ENCODE measurements around the gene LPIN3. TPM values are rescaled to one million over a fixed set of nuclear protein-coding genes. Genes with fewer than 3 reads are reported as not detected.

The LPIN3 gene
- total RNA-seq, 6 experiments from 2014 or later: 11.9 to 14.2 (median 13.2) TPM

DNA sequence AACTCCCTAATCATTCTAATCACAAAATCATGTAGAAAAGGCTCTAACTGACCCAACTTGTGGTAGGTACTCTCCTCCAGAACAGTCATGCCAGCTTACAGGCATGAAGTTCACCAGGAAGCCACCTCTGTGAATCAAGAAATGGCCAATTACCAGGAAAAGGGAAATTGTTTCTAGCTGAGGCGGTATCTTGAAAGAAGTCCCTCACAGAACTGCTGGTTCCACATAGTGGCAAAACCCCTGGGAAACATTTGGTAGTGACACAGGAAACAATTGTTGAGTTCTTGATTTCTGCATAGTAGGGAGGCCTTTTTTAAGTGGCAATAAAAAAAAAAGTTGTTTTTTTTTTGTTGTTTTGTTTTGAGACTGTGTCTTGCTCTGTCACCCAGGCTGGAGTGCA lies 19.6 kb upstream of the LPIN3 start:
- Mint-ChIP-seq H3K27ac (no peak overlapping the region), H3K36me3 (ENCODE audit: low read depth) (no peaks in the 10 kb centered on the region), H3K4me3 (no peak overlapping the region), H3K27me3 (ENCODE audit: insufficient read depth) (peaks cover 2% of the 10 kb centered on the region; the same call in 1 of the 2 replicates), H3K4me1 (ENCODE audit: low read depth) (peaks cover 31% of the 10 kb centered on the region), H3K9me3 (no peaks in the 10 kb centered on the region)
- DNase-seq: no peak
- no peak for TF ChIP-seq CTCF (IDR thresholded peaks at IDR 0.05)

DNA sequence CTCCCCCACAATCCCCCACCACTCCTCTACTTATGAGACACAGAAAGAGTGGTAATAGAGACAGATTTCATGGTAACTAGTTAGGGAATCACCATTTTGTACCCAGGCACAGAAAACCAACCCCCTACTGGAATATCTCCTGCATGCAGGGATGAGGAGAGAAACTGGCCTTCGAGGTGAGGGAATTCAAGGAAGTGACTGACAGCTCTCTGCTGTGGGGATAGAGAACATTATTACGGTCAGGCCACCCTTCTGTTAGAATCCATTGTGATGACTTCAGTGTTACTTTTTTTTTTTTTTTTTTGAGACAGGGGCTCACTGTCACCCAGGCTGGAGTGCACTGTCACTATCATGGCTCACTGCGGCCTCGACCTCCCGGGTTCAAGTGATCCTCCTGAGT lies 13.4 kb upstream of the LPIN3 start:
- Mint-ChIP-seq H3K27ac (peak overlapping the region; percentile 77), H3K9me3 (no peaks in the 10 kb centered on the region), H3K4me3 (no peak overlapping the region), H3K27me3 (ENCODE audit: insufficient read depth) (no peaks in the 10 kb centered on the region), H3K4me1 (ENCODE audit: low read depth) (peaks cover 45% of the 10 kb centered on the region), H3K36me3 (ENCODE audit: low read depth) (no peaks in the 10 kb centered on the region)
- TF ChIP-seq CTCF (IDR thresholded peaks at IDR 0.05): no peak
- no peak for DNase-seq

DNA sequence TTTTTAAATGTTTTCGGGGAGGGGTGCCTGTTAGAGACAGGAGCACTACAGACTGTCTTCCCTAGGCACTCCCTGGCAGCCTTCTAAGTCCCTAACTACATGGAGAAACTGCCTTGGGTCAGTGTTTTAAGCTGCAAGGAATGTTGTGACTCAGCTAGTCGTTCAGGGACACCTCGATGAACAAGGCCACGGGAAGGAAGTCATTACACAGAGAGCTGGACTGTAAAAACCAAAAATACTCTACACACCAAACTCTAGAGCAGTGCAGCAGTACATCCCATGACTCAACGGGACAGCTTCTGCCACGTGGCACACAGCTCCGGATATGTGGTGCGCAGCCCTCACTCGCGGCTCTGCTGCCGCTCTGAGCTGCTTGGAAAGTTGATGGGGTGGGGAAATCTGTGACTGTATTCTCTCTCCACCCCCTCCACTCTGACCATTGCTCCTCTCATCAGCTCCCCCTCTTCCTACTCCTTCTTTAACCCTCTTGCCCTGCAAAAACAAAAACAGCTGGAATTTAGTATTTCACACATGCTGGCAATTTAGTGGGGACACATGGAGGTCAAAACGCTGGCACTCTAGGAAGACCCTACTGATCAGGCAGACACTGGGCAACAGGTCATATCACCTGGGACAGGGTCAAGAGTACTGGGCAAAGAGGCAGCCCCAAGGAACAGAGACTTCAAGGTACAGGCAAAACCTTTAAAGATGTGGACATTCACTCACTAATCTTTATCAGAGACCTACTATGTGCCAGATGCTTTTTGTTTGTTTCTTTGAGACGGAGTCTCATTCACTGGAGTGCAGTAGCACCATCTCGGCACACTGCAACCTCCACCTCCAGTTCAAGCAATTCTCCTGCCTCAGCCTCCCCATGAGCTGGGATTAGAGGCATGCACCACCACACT lies 10.9 kb upstream of the LPIN3 start:
- H3K4me3 Mint-ChIP-seq: peak overlapping the region; percentile 73
- H3K27me3 Mint-ChIP-seq (ENCODE audit: insufficient read depth): peaks cover under 1% of the 10 kb centered on the region; the same call in 1 of the 2 replicates
- no peaks in the 10 kb centered on the region for H3K36me3 Mint-ChIP-seq (ENCODE audit: low read depth)
- H3K4me1 Mint-ChIP-seq (ENCODE audit: low read depth): peaks cover 57% of the 10 kb centered on the region
- TF ChIP-seq CTCF (IDR thresholded peaks at IDR 0.05): no peak
- H3K9me3 Mint-ChIP-seq: no peaks in the 10 kb centered on the region
- peak overlapping the region; percentile 97 for H3K27ac Mint-ChIP-seq
- peak; percentile 100 for DNase-seq

DNA sequence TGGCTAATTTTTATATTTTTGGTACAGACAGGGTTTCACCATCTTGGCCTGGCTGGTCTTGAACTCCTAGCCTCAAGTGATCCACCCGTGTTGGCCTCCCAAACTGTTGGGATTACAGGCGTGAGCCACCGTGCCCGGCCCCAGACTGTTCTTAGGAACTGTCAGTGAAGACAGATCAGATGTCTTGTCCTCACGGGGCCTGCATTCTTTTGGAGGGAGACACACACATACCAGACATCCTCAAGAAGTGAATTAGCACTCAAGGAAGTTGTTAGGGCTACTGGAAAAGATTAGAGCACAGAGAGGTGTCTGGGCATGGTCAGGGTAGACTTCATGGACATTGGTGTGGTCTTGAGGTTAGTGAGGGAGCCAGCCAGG lies 10.3 kb upstream of the LPIN3 start:
- H3K9me3 Mint-ChIP-seq: no peaks in the 10 kb centered on the region
- H3K4me3 Mint-ChIP-seq: peak overlapping the region; percentile 28; the same call in 1 of the 2 replicates
- peaks cover 3% of the 10 kb centered on the region; the same call in 1 of the 2 replicates for H3K27me3 Mint-ChIP-seq (ENCODE audit: insufficient read depth)
- no peak for TF ChIP-seq CTCF (IDR thresholded peaks at IDR 0.05)
- H3K4me1 Mint-ChIP-seq (ENCODE audit: low read depth): peaks cover 60% of the 10 kb centered on the region
- peak overlapping the region; percentile 97 for H3K27ac Mint-ChIP-seq
- H3K36me3 Mint-ChIP-seq (ENCODE audit: low read depth): no peaks in the 10 kb centered on the region
- peak; percentile 34 for DNase-seq

DNA sequence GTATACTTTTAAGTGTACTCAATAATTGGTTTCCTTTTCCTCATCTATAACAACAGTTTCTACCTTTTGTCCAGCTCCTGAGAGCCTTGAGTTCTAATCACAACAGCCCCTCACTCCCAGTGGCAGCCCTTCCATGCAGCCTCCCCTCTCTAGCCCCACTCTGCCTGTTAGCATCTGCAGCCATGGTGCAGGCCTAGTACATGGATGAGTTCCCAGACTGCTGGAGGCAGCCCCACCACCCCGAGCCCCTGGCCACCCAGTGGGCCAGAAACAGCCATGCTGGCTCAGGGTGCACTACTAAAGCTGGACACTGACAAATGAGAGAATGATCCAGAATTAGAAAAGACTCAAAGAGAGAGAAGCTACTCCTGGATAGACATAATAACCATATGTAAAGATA lies 9.7 kb upstream of the LPIN3 start:
- Mint-ChIP-seq H3K27me3 (ENCODE audit: insufficient read depth) (peaks cover 3% of the 10 kb centered on the region; the same call in 1 of the 2 replicates), H3K4me1 (ENCODE audit: low read depth) (peaks cover 60% of the 10 kb centered on the region), H3K36me3 (ENCODE audit: low read depth) (no peaks in the 10 kb centered on the region), H3K4me3 (no peak overlapping the region), H3K9me3 (no peaks in the 10 kb centered on the region), H3K27ac (peak overlapping the region; percentile 97)
- no peak for TF ChIP-seq CTCF (IDR thresholded peaks at IDR 0.05)
- DNase-seq: no peak

Data from HFFc6 (cell line).